GM19438 (cell line): ENCODE data around the gene MMRN1.

Experiments used
- ATAC-seq: cut with Tn5 transposase; IDR thresholded peaks from one replicate; pipeline ENCODE4 v1.9.1; 2021; ENCODE audit warnings: low read depth; ENCODE audit not compliant: unreplicated experiment

Gene MMRN1

GRCh38 chr4:89894649-89895550, at the start of gene MMRN1:
TSS of gene MMRN1 (plus strand) at chr4:89894854. CDS start at chr4:89894972, 118 bp downstream.
- ATAC-seq, result peak; percentile 72

- ATAC-seq, result no peak
Measured at GRCh38 chr4:89847571-89848325, 46.9 kb upstream of the MMRN1 start.

GRCh38 chr4:89855236-89855635, 39.4 kb upstream of the MMRN1 start:
- ATAC-seq, result no peak

- no peak for ATAC-seq
Measured at GRCh38 chr4:89860971-89861370, 33.7 kb upstream of the MMRN1 start.

- ATAC-seq, result no peak
Measured at GRCh38 chr4:89863533-89863932, 31.1 kb upstream of the MMRN1 start.

- ATAC-seq, result no peak
Measured at GRCh38 chr4:89868276-89868675, 26.4 kb upstream of the MMRN1 start.

GRCh38 chr4:89868999-89869589, 25.6 kb upstream of the MMRN1 start:
- ATAC-seq, result no peak

- no peak for ATAC-seq
Measured at GRCh38 chr4:89871211-89871610, 23.4 kb upstream of the MMRN1 start.

GRCh38 chr4:89876548-89876947, 18.1 kb upstream of the MMRN1 start:
- ATAC-seq, result no peak

GRCh38 chr4:89878611-89879010, 16.0 kb upstream of the MMRN1 start:
- no peak for ATAC-seq

- ATAC-seq, result no peak
Measured at GRCh38 chr4:89879215-89879614, 15.4 kb upstream of the MMRN1 start.

- ATAC-seq, result no peak
Measured at GRCh38 chr4:89889289-89889688, 5.4 kb upstream of the MMRN1 start.

- no peak for ATAC-seq
Measured at GRCh38 chr4:89897867-89898266, 3.2 kb downstream of the MMRN1 start.

- ATAC-seq, result no peak
Measured at GRCh38 chr4:89898304-89898716, 3.7 kb downstream of the MMRN1 start.

- no peak for ATAC-seq
Measured at GRCh38 chr4:89899152-89899551, 4.5 kb downstream of the MMRN1 start.

GRCh38 chr4:89899854-89900253, 5.2 kb downstream of the MMRN1 start:
- ATAC-seq, result no peak

GRCh38 chr4:89901808-89902431, 7.3 kb downstream of the MMRN1 start:
- peak; percentile 74 for ATAC-seq

- ATAC-seq, result no peak
Measured at GRCh38 chr4:89904524-89904923, 9.9 kb downstream of the MMRN1 start.

GRCh38 chr4:89906316-89906715, 11.7 kb downstream of the MMRN1 start:
- ATAC-seq, result no peak

- ATAC-seq, result no peak
Measured at GRCh38 chr4:89906777-89907521, 12.3 kb downstream of the MMRN1 start.
